Gastrocnemius medialis (tissue), 4 donors: ENCODE measurements around the gene JAK3. TPM values are rescaled to one million over a fixed set of nuclear protein-coding genes. Genes with fewer than 3 reads are reported as not detected.

Experiments used
- ATAC-seq, 2 donors: fragments of 150-250 bp; one replicate each; pipeline ENCODE4 v1.9.1; 2016
- DNase-seq, 2 donors: peaks; one replicate each; pipeline ENCODE4 v3.0.0-alpha.2; 2019
- H3K27ac ChIP-seq, 4 donors: fragments of 200-600 bp; sonication (generic); 1 replicate in 1 of 4; 2 replicates in 3 of 4; pipeline ENCODE4 v1.5.1; 2016 to 2018; ENCODE audit warnings: mild to moderate bottlenecking in 2 of 4, moderate library complexity in 1 of 4
- H3K27me3 ChIP-seq, 3 donors: fragments of 200-600 bp; sonication (generic) in 2 of 3; 1 replicate in 1 of 3; 2 replicates in 2 of 3; pipeline versions ENCODE4 v1.5.1 to v1.6.0; 2016 to 2019; ENCODE audit warnings: mild to moderate bottlenecking in 1 of 3, moderate library complexity in 1 of 3
- H3K36me3 ChIP-seq, 2 donors: fragments of 200-600 bp; sonication (generic) in 1 of 2; one replicate each; pipeline ENCODE4 v1.5.1; 2017 to 2018
- H3K4me1 ChIP-seq, 2 donors: fragments of 200-600 bp; sonication (generic) in 1 of 2; one replicate each; pipeline ENCODE4 v1.5.1; 2016 to 2017; ENCODE audit warnings: mild to moderate bottlenecking in 2 of 2
- H3K4me3 ChIP-seq, 4 donors: fragments of 200-600 bp; sonication (generic) in 3 of 4; 1 replicate in 1 of 4; 2 replicates in 3 of 4; pipeline ENCODE4 v1.5.1; 2016 to 2019; ENCODE audit warnings: mild to moderate bottlenecking in 2 of 4
- H3K9me3 ChIP-seq, 3 donors: fragments of 200-600 bp; sonication (generic) in 2 of 3; 1 replicate in 1 of 3; 2 replicates in 2 of 3; pipeline ENCODE4 v1.5.1; 2016 to 2019
- CTCF ChIP-seq, 5 experiments: fragments of 450-650 bp in 3 of 5; fragments of 200-600 bp in 2 of 5; sonication (generic) in 2 of 5; IDR thresholded peaks in 4 of 5; conservative IDR thresholded peaks in 1 of 5; 1 replicate in 4 of 5; 2 replicates in 1 of 5; pipeline ENCODE4 v1.5.1; 2016 to 2019; ENCODE audit warnings: antibody characterized with exemption in 5 of 5, mild to moderate bottlenecking in 3 of 5, moderate library complexity in 3 of 5
- POLR2A ChIP-seq, 2 donors: fragments of 450-650 bp; IDR thresholded peaks; one replicate each; pipeline ENCODE4 v1.6.1; 2017; ENCODE audit warnings: antibody characterized with exemption in 2 of 2, mild to moderate bottlenecking in 2 of 2, moderate library complexity in 2 of 2
- in situ Hi-C, 4 donors: fragments of 200-750 bp; cut with MboI; loops; one replicate each; pipeline versions ENCODE4 v1.15.0 to v1.8.0; 2017; ENCODE audit warnings: low sequenced_read_pairs in 4 of 4
- intact Hi-C: fragments of 100-400 bp; cut with DNase I; formaldehyde crosslinking; loops from one replicate; pipeline ENCODE4 v1.15.1; 2023; ENCODE audit warnings: low total_unique reads
- total RNA-seq, 4 donors: library from RNA; depleted of rRNA; stranded (reverse); fragments of >200 nt; gene quantifications; one replicate each; pipeline versions ENCODE4 v1.1.0 to v1.2.3, GENCODE V29; 2016

The JAK3 gene
- total RNA-seq, 4 donors from 2014 or later: 0.55 to 1.6 (median 1.2) TPM

DNA sequence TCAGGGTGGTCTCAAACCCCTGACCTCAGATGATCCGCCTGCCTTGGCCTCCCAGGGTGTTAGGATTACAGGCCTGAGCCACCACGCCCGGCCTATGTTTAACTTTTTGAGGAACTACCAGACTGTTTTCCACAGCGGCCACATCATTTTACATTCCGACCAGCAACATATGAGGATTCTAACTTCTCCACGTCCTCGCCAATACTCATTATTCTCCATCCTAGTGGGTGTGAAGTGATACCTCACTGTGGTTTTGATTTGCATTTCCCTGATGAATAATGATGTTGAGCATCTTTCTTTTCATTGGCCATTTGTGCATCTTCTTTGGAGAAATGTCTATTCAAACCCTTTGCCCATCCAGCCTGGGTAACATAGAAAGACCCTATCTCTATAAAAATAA is 38.7 kb upstream of the JAK3 start:
- Histone ChIP-seq H3K9me3 (no peaks in the 10 kb centered on the region), H3K27me3 (peaks cover 0 to 8% (median 4%) of the 10 kb centered on the region in 3 donors), H3K4me1 (no peaks in the 10 kb centered on the region), H3K27ac (no peak overlapping the region), H3K36me3 (no peaks in the 10 kb centered on the region), H3K4me3 (no peak overlapping the region)
- TF ChIP-seq CTCF (IDR thresholded peaks at IDR 0.05 in 4 of 5, conservative IDR thresholded peaks at IDR 0.05 in 1 of 5) (no peak), POLR2A (IDR thresholded peaks at IDR 0.05) (no peak)
- DNase-seq: no peak
- in situ Hi-C loops: no loop called here
- no peak for ATAC-seq
- intact Hi-C loops: no loop called here

- Histone ChIP-seq H3K4me1 (no peaks in the 10 kb centered on the region), H3K27ac (no peak overlapping the region), H3K9me3 (no peaks in the 10 kb centered on the region), H3K27me3 (no peaks in the 10 kb centered on the region), H3K36me3 (no peaks in the 10 kb centered on the region), H3K4me3 (no peak overlapping the region)
- in situ Hi-C loops (no loop called here), intact Hi-C loops (no loop called here)
- ATAC-seq (no peak), DNase-seq (no peak)
- no peak for TF ChIP-seq POLR2A (IDR thresholded peaks at IDR 0.05)
- no peak for TF ChIP-seq CTCF (IDR thresholded peaks at IDR 0.05 in 4 of 5, conservative IDR thresholded peaks at IDR 0.05 in 1 of 5)
Measured at GRCh38 chr19:17883627-17884410, 36.0 kb upstream of the JAK3 start.

- H3K4me1 ChIP-seq: no peaks in the 10 kb centered on the region
- H3K9me3 ChIP-seq: no peaks in the 10 kb centered on the region
- intact Hi-C loops: no loop called here
- in situ Hi-C loops: no loop called here
- TF ChIP-seq POLR2A (IDR thresholded peaks at IDR 0.05) (no peak), CTCF (IDR thresholded peaks at IDR 0.05 in 4 of 5, conservative IDR thresholded peaks at IDR 0.05 in 1 of 5) (no peak)
- no peaks in the 10 kb centered on the region for H3K27me3 ChIP-seq
- no peaks in the 10 kb centered on the region for H3K36me3 ChIP-seq
- ATAC-seq (no peak), DNase-seq (no peak)
- H3K4me3 ChIP-seq: no peak overlapping the region
- H3K27ac ChIP-seq: no peak overlapping the region
Measured at GRCh38 chr19:17881701-17882100, 33.9 kb upstream of the JAK3 start.

GRCh38 chr19:17879466-17879865 is 31.7 kb upstream of the JAK3 start:
- no peak overlapping the region for H3K27ac ChIP-seq
- H3K9me3 ChIP-seq: no peaks in the 10 kb centered on the region
- H3K36me3 ChIP-seq: no peaks in the 10 kb centered on the region
- peaks cover 12 to 17% (median 16%) of the 10 kb centered on the region in 3 donors for H3K27me3 ChIP-seq
- no peaks in the 10 kb centered on the region for H3K4me1 ChIP-seq
- intact Hi-C loops (no loop called here), in situ Hi-C loops (no loop called here)
- no peak overlapping the region for H3K4me3 ChIP-seq
- no peak for ATAC-seq
- TF ChIP-seq POLR2A (IDR thresholded peaks at IDR 0.05): no peak
- TF ChIP-seq CTCF (IDR thresholded peaks at IDR 0.05 in 4 of 5, conservative IDR thresholded peaks at IDR 0.05 in 1 of 5): no peak
- DNase-seq: no peak
